Esophagus (tissue), 2 donors: ENCODE data around the gene WNT4. TPM values are rescaled to one million over a fixed set of nuclear protein-coding genes. Genes with fewer than 3 reads are reported as not detected.
A peak's percentile ranks its signal among the peaks of the same experiment; 100 is the strongest.

Source experiments
- H3K27ac ChIP-seq, 2 donors: one replicate each; pipeline ENCODE4 v1.5.1; 2013; ENCODE audit warnings: low read depth in 2 of 2, mild to moderate bottlenecking in 2 of 2, inconsistent platforms in 1 of 2, low read length in 1 of 2, moderate library complexity in 1 of 2
- H3K27me3 ChIP-seq, 2 donors: one replicate each; pipeline ENCODE4 v1.6.1; 2013; ENCODE audit warnings: low read length in 2 of 2, control low read depth in 1 of 2, mild to moderate bottlenecking in 1 of 2; ENCODE audit not compliant: insufficient read depth in 2 of 2, control insufficient read depth in 1 of 2
- H3K36me3 ChIP-seq, 2 donors: one replicate each; pipeline ENCODE4 v1.6.1; 2013; ENCODE audit warnings: low read length in 1 of 2; ENCODE audit not compliant: control insufficient read depth in 2 of 2, insufficient read depth in 2 of 2
- H3K4me1 ChIP-seq, 2 donors: one replicate each; pipeline ENCODE4 v1.6.1; 2013; ENCODE audit warnings: low read length in 1 of 2; ENCODE audit not compliant: control insufficient read depth in 2 of 2, insufficient read depth in 2 of 2
- H3K4me3 ChIP-seq, 2 donors: one replicate each; pipeline ENCODE4 v1.5.1; 2013; ENCODE audit warnings: low read length in 2 of 2, mild to moderate bottlenecking in 2 of 2, low read depth in 1 of 2, moderate library complexity in 1 of 2
- H3K9me3 ChIP-seq, 2 donors: one replicate each; pipeline ENCODE4 v1.6.1; 2013; ENCODE audit warnings: mild to moderate bottlenecking in 2 of 2, low read depth in 1 of 2, low read length in 1 of 2, moderate library complexity in 1 of 2; ENCODE audit not compliant: control insufficient read depth in 2 of 2, insufficient read depth in 1 of 2
- WGBS, 2 donors: extraction: QIAGEN DNeasy Blood & Tissue Kit; methylation state at CpG; one replicate each; pipeline ENCODE4 v1.1.7; 2013; 5-methylcytosine and 5-hydroxymethylcytosine counted together
- polyA plus RNA-seq, 2 donors: library from polyadenylated mRNA; stranded (reverse); fragments of 200-250 nt; gene quantifications; one replicate each; pipeline ENCODE4 v1.2.3, GENCODE V29; 2013
- donor health status: healthy with polysubstance abuse.
- donor health status: Bipolar disorder and iron deficiency.

Gene WNT4
- polyA plus RNA-seq, 2 donors: 9.4 to 15.6 TPM

GRCh38 chr1:22075718-22076117, 67.2 kb downstream of the WNT4 start:
- H3K9me3 ChIP-seq: no peaks in the 10 kb centered on the region
- no peak overlapping the region for H3K4me3 ChIP-seq
- no peaks in the 10 kb centered on the region for H3K27me3 ChIP-seq
- H3K4me1 ChIP-seq: peaks cover 2 to 4% of the 10 kb centered on the region in 2 donors
- peaks cover 0 to 4% of the 10 kb centered on the region in 2 donors for H3K36me3 ChIP-seq
- H3K27ac ChIP-seq: peak overlapping the region in 1 of 2 donors; percentile 76
- WGBS, 2 donors: 42 to 44% methylated on average over 2 of the region's 2 CpGs

GRCh38 chr1:22074803-22075202, 68.1 kb downstream of the WNT4 start:
- H3K27ac ChIP-seq: no peak overlapping the region
- peaks cover 0 to 4% of the 10 kb centered on the region in 2 donors for H3K36me3 ChIP-seq
- H3K4me3 ChIP-seq: no peak overlapping the region
- WGBS, 2 donors: 22 to 26% methylated on average over 1 of the region's 1 CpG
- H3K27me3 ChIP-seq: no peaks in the 10 kb centered on the region
- H3K9me3 ChIP-seq: no peaks in the 10 kb centered on the region
- H3K4me1 ChIP-seq: peaks cover 4% of the 10 kb centered on the region in 2 donors

- H3K4me1 ChIP-seq: peaks cover 0 to 16% of the 10 kb centered on the region in 2 donors
- no peaks in the 10 kb centered on the region for H3K27me3 ChIP-seq
- WGBS, 2 donors: 79 to 91% methylated on average over 2 of the region's 2 CpGs
Observed at GRCh38 chr1:22071511-22071910, 71.4 kb downstream of the WNT4 start.

More at GRCh38 chr1:22071511-22071910, 71.4 kb downstream of the WNT4 start:
- no peak overlapping the region for H3K4me3 ChIP-seq
- no peaks in the 10 kb centered on the region for H3K9me3 ChIP-seq
- no peaks in the 10 kb centered on the region for H3K36me3 ChIP-seq
- H3K27ac ChIP-seq: no peak overlapping the region

Other genes starting within 250 kb of the WNT4 start
- gene HSPG2, start 205.8 kb downstream of the WNT4 start, polyA plus RNA-seq: 10 to 100 TPM; 37.6 to 55.0 TPM
- gene CELA3B, start 166.1 kb downstream of the WNT4 start, polyA plus RNA-seq: 1 to 10 TPM in 1 of 2 donors, under 1 TPM in 1; 0.18 to 1.1 TPM
- gene CELA3A, start 141.4 kb downstream of the WNT4 start, polyA plus RNA-seq: 1 to 10 TPM in 1 of 2 donors, under 1 TPM in 1; 0.47 to 2.6 TPM
- 100 to 1,000 TPM; 100 to 138 TPM for gene CDC42, start 90.4 kb downstream of the WNT4 start, polyA plus RNA-seq